HG03103 (cell line): Measurements from ENCODE around the gene TPPP.
"Not testable (repeated sequence)": the region's sequence is repeated elsewhere in the genome, so short reads cannot be mapped to it uniquely, and the experiment has no call there.

Source experiments
- ATAC-seq: cut with Tn5 transposase; IDR thresholded peaks from one replicate; pipeline ENCODE4 v1.9.1; 2021; ENCODE audit warnings: low read depth; ENCODE audit not compliant: unreplicated experiment

TPPP gene

GRCh38 chr5:635306-636055 lies 57.7 kb downstream of the TPPP start:
- ATAC-seq: no peak

GRCh38 chr5:634191-634590 lies 59.0 kb downstream of the TPPP start:
- no peak for ATAC-seq

- no peak for ATAC-seq
These were observed 59.6 kb downstream of the TPPP start for GRCh38 chr5:633501-633955.

GRCh38 chr5:628351-629205 lies 64.6 kb downstream of the TPPP start:
- not testable (repeated sequence) for ATAC-seq

- no peak for ATAC-seq
These were observed 65.3 kb downstream of the TPPP start for GRCh38 chr5:627840-628239.

GRCh38 chr5:626850-627249 lies 66.3 kb downstream of the TPPP start:
- ATAC-seq: no peak

- ATAC-seq: no peak
These were observed 67.6 kb downstream of the TPPP start for GRCh38 chr5:625516-625915.

GRCh38 chr5:624951-625230 lies 68.3 kb downstream of the TPPP start:
- ATAC-seq: no peak

GRCh38 chr5:624118-624950 lies 68.8 kb downstream of the TPPP start:
- no peak for ATAC-seq

GRCh38 chr5:623531-623930 lies 69.6 kb downstream of the TPPP start:
- no peak for ATAC-seq

- ATAC-seq: no peak
These were observed 70.1 kb downstream of the TPPP start for GRCh38 chr5:622946-623522.

GRCh38 chr5:622359-622758 lies 70.8 kb downstream of the TPPP start:
- ATAC-seq: no peak

- no peak for ATAC-seq
These were observed 71.8 kb downstream of the TPPP start for GRCh38 chr5:621341-621761.

GRCh38 chr5:620586-621180 lies 72.5 kb downstream of the TPPP start:
- ATAC-seq: no peak

GRCh38 chr5:620152-620551 lies 73.0 kb downstream of the TPPP start:
- ATAC-seq: no peak

GRCh38 chr5:619444-619843 lies 73.7 kb downstream of the TPPP start:
- ATAC-seq: no peak

GRCh38 chr5:618450-618849 lies 74.7 kb downstream of the TPPP start:
- ATAC-seq: no peak

GRCh38 chr5:617896-618295 lies 75.3 kb downstream of the TPPP start:
- ATAC-seq: no peak

- no peak for ATAC-seq
These were observed 76.6 kb downstream of the TPPP start for GRCh38 chr5:616484-617039.
